ENCODE results near the gene KIAA1614.

KIAA1614 gene

GRCh38 chr1:180912801-180913565, at the start of gene KIAA1614:
TSS of gene KIAA1614 (plus strand) at chr1:180912897. CDS start at chr1:180913244, 347 bp downstream.
- peaks cover 0 to 20% (median 12%) of the 10 kb centered on the region in 5 donors for H3K36me3 ChIP-seq (ENCODE audit: control insufficient read depth in 5 of 5, insufficient read depth in 5 of 5, low read length in 5 of 5)
- H3K4me1 ChIP-seq (ENCODE audit: control insufficient read depth in 5 of 5, insufficient read depth in 5 of 5, low read length in 5 of 5), result peaks cover 0 to 21% (median 16%) of the 10 kb centered on the region in 5 donors
- peak within 1 kb of the TSS; percentile 57 for H3K27ac ChIP-seq (ENCODE audit: low read depth, low read length)
- peak within 1 kb of the TSS in 4 of 5 donors; percentile 61 to 77 (median 74) for H3K9ac ChIP-seq (ENCODE audit: low read length in 5 of 5)
- H3K9me3 ChIP-seq (ENCODE audit: control insufficient read depth in 5 of 5, low read length in 5 of 5), result no peaks in the 10 kb centered on the region
- peak within 1 kb of the TSS; percentile 73 to 85 (median 76) for H3K4me3 ChIP-seq (ENCODE audit: low read depth in 1 of 5, low read length in 5 of 5)
- H3K27me3 ChIP-seq (ENCODE audit: control insufficient read depth in 5 of 5, insufficient read depth in 4 of 5, low read length in 5 of 5), result no peaks in the 10 kb centered on the region

DNA sequence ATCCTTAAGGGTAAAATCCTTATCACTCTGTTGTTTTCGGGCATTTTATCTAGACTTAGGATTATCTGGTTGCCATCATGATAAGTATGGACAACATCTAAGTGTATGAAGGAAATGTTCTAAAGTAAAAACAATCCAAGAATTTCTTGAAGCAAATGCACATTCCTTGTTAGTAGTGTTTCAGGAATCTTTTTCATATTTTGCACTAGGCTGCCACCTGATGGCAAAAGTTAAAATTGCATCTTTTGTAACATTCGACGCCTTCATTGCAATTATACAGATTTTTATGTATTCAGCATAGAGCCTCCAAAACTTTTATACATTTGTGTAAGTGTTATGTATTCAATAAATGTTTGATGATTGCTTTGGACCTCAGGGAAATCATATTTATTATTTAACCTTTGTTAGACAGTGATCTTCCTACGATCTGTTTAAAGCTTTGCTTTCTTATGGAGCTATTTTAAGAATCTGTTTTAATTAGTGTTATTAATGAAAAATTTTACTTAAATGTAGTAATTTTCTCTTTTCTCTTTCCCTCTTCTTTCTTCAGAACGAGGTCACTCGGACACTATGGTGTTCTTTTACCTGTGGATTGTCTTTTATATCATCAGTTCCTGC, 49.4 kb upstream of the KIAA1614 start:
- Histone ChIP-seq H3K9ac (ENCODE audit: low read length in 5 of 5) (no peak overlapping the region), H3K27ac (ENCODE audit: low read depth, low read length) (no peak overlapping the region), H3K27me3 (ENCODE audit: control insufficient read depth in 5 of 5, insufficient read depth in 4 of 5, low read length in 5 of 5) (no peaks in the 10 kb centered on the region), H3K4me3 (ENCODE audit: low read depth in 1 of 5, low read length in 5 of 5) (no peak overlapping the region), H3K4me1 (ENCODE audit: control insufficient read depth in 5 of 5, insufficient read depth in 5 of 5, low read length in 5 of 5) (peaks cover 0 to 2% (median 0%) of the 10 kb centered on the region in 5 donors), H3K36me3 (ENCODE audit: control insufficient read depth in 5 of 5, insufficient read depth in 5 of 5, low read length in 5 of 5) (peaks cover 3 to 18% (median 6%) of the 10 kb centered on the region in 5 donors), H3K9me3 (ENCODE audit: control insufficient read depth in 5 of 5, low read length in 5 of 5) (no peaks in the 10 kb centered on the region)

- H3K27me3 ChIP-seq (ENCODE audit: control insufficient read depth in 5 of 5, insufficient read depth in 4 of 5, low read length in 5 of 5), result no peaks in the 10 kb centered on the region
- no peaks in the 10 kb centered on the region for H3K4me1 ChIP-seq (ENCODE audit: control insufficient read depth in 5 of 5, insufficient read depth in 5 of 5, low read length in 5 of 5)
- no peak overlapping the region for H3K9ac ChIP-seq (ENCODE audit: low read length in 5 of 5)
Measured at GRCh38 chr1:180881806-180882509, 30.7 kb upstream of the KIAA1614 start.

DNA sequence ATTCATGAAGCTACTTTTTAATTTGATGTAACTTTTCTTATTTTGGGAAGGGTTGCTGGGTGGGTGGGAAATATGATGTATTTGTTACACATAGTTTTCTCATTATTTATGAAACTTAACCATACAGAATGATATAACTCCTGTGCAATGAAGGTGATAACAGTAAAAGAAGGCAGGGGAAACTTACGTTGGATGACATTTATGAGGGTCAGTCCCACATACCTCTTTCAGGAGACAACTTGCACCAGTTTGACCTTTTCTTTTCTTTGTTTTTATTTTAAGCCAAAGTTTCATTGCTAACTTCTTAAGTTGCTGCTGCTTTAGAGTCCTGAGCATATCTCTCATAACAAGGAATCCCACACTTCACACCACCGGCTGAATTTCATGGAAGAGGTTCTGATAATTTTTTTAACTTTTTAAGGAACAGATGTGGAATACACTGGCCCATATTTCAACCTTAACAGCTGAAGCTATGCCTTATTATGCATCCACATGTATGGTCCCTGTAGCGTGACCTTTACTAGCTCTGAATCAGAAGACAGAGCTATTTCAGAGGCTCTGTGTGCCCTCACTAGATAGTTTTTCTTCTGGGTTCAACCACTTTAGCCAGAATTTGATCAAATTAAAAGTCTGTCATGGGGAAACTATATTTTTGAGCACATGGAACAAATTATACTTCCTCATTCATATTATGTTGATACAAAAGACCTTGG, 28.0 kb upstream of the KIAA1614 start:
- H3K9me3 ChIP-seq (ENCODE audit: control insufficient read depth in 5 of 5, low read length in 5 of 5), result no peaks in the 10 kb centered on the region
- no peaks in the 10 kb centered on the region for H3K4me1 ChIP-seq (ENCODE audit: control insufficient read depth in 5 of 5, insufficient read depth in 5 of 5, low read length in 5 of 5)
- peaks cover 3 to 18% (median 6%) of the 10 kb centered on the region in 5 donors for H3K36me3 ChIP-seq (ENCODE audit: control insufficient read depth in 5 of 5, insufficient read depth in 5 of 5, low read length in 5 of 5)
- no peaks in the 10 kb centered on the region for H3K27me3 ChIP-seq (ENCODE audit: control insufficient read depth in 5 of 5, insufficient read depth in 4 of 5, low read length in 5 of 5)
- no peak overlapping the region for H3K9ac ChIP-seq (ENCODE audit: low read length in 5 of 5)
- H3K4me3 ChIP-seq (ENCODE audit: low read depth in 1 of 5, low read length in 5 of 5), result no peak overlapping the region
- no peak overlapping the region for H3K27ac ChIP-seq (ENCODE audit: low read depth, low read length)

More at GRCh38 chr1:180881806-180882509, 30.7 kb upstream of the KIAA1614 start:
- Histone ChIP-seq H3K4me3 (ENCODE audit: low read depth in 1 of 5, low read length in 5 of 5) (no peak overlapping the region), H3K36me3 (ENCODE audit: control insufficient read depth in 5 of 5, insufficient read depth in 5 of 5, low read length in 5 of 5) (peaks cover 8 to 25% (median 13%) of the 10 kb centered on the region in 5 donors), H3K9me3 (ENCODE audit: control insufficient read depth in 5 of 5, low read length in 5 of 5) (no peaks in the 10 kb centered on the region), H3K27ac (ENCODE audit: low read depth, low read length) (no peak overlapping the region)

DNA sequence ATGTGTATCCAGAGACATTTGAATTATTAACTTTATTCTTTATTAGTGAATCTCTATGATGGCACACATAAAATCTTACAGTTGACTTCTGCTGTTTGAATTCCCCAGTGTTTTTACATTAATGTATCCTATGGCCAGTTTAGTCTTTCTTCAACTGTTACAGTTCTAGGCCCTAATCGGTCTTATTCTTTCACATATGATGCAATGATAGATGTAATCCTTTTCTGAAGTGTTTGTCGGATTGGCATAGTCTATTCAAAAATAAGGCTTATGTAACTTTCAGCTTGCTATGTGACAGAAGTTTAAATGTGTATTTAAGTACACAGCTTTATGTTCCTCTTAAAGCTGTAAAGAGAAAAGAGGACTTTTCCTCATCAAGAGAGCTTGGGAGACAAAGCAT, 26.4 kb upstream of the KIAA1614 start:
- Histone ChIP-seq H3K27ac (ENCODE audit: low read depth, low read length) (no peak overlapping the region), H3K36me3 (ENCODE audit: control insufficient read depth in 5 of 5, insufficient read depth in 5 of 5, low read length in 5 of 5) (peaks cover 0 to 12% (median 0%) of the 10 kb centered on the region in 5 donors), H3K4me3 (ENCODE audit: low read depth in 1 of 5, low read length in 5 of 5) (no peak overlapping the region), H3K9me3 (ENCODE audit: control insufficient read depth in 5 of 5, low read length in 5 of 5) (no peaks in the 10 kb centered on the region), H3K9ac (ENCODE audit: low read length in 5 of 5) (no peak overlapping the region), H3K4me1 (ENCODE audit: control insufficient read depth in 5 of 5, insufficient read depth in 5 of 5, low read length in 5 of 5) (no peaks in the 10 kb centered on the region), H3K27me3 (ENCODE audit: control insufficient read depth in 5 of 5, insufficient read depth in 4 of 5, low read length in 5 of 5) (no peaks in the 10 kb centered on the region)

- H3K4me3 ChIP-seq (ENCODE audit: low read depth in 1 of 5, low read length in 5 of 5), result no peak overlapping the region
- no peaks in the 10 kb centered on the region for H3K27me3 ChIP-seq (ENCODE audit: control insufficient read depth in 5 of 5, insufficient read depth in 4 of 5, low read length in 5 of 5)
- no peaks in the 10 kb centered on the region for H3K4me1 ChIP-seq (ENCODE audit: control insufficient read depth in 5 of 5, insufficient read depth in 5 of 5, low read length in 5 of 5)
- H3K36me3 ChIP-seq (ENCODE audit: control insufficient read depth in 5 of 5, insufficient read depth in 5 of 5, low read length in 5 of 5), result peaks cover 0 to 12% (median 0%) of the 10 kb centered on the region in 5 donors
- no peak overlapping the region for H3K9ac ChIP-seq (ENCODE audit: low read length in 5 of 5)
- no peaks in the 10 kb centered on the region for H3K9me3 ChIP-seq (ENCODE audit: control insufficient read depth in 5 of 5, low read length in 5 of 5)
- no peak overlapping the region for H3K27ac ChIP-seq (ENCODE audit: low read depth, low read length)
Measured at GRCh38 chr1:180887841-180888240, 24.9 kb upstream of the KIAA1614 start.

DNA sequence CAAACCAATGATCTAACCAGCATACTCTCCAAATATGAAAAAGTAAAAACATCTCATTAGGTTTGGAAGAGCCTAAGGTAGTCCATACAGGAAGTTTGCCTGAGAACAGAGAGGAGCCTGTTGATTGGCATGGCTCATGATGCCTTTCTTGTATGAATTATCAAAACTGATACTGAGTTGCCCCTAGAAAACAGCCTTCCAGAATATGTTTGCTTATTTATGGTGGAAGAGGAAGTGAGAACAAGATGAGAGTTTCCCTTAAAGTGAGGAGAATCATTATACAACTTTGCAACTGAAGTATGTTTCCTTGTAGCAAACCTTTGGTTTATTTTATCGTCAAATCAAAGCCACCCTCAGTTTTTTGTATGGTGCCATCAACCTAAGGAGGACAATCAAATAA, 23.8 kb upstream of the KIAA1614 start:
- Histone ChIP-seq H3K27ac (ENCODE audit: low read depth, low read length) (no peak overlapping the region), H3K4me3 (ENCODE audit: low read depth in 1 of 5, low read length in 5 of 5) (no peak overlapping the region), H3K9ac (ENCODE audit: low read length in 5 of 5) (no peak overlapping the region), H3K4me1 (ENCODE audit: control insufficient read depth in 5 of 5, insufficient read depth in 5 of 5, low read length in 5 of 5) (peaks cover 0 to 6% (median 0%) of the 10 kb centered on the region in 5 donors), H3K27me3 (ENCODE audit: control insufficient read depth in 5 of 5, insufficient read depth in 4 of 5, low read length in 5 of 5) (no peaks in the 10 kb centered on the region), H3K9me3 (ENCODE audit: control insufficient read depth in 5 of 5, low read length in 5 of 5) (no peaks in the 10 kb centered on the region), H3K36me3 (ENCODE audit: control insufficient read depth in 5 of 5, insufficient read depth in 5 of 5, low read length in 5 of 5) (peaks cover 0 to 11% (median 0%) of the 10 kb centered on the region in 5 donors)

DNA sequence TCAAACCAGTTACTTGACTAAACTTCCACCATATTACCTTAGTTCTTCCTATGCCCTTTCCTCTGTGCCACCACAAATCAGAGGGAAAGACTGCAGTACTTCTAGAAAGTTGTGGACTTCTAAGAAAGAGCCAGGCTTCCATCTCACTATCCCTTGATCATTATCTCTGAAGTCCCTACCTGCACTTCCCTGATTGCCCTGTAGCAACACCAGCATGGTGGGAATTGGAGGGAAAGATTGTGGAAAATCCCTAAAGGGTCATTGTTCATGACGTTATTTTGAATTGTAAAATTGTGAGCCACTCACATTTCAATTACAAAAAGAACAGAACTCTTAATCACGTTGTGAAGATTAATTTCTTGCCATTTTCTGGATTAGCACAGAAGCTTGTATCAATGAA, 23.4 kb upstream of the KIAA1614 start:
- Histone ChIP-seq H3K4me1 (ENCODE audit: control insufficient read depth in 5 of 5, insufficient read depth in 5 of 5, low read length in 5 of 5) (peaks cover 0 to 6% (median 0%) of the 10 kb centered on the region in 5 donors), H3K4me3 (ENCODE audit: low read depth in 1 of 5, low read length in 5 of 5) (no peak overlapping the region), H3K27ac (ENCODE audit: low read depth, low read length) (no peak overlapping the region), H3K27me3 (ENCODE audit: control insufficient read depth in 5 of 5, insufficient read depth in 4 of 5, low read length in 5 of 5) (no peaks in the 10 kb centered on the region), H3K36me3 (ENCODE audit: control insufficient read depth in 5 of 5, insufficient read depth in 5 of 5, low read length in 5 of 5) (peaks cover 0 to 7% (median 0%) of the 10 kb centered on the region in 5 donors), H3K9ac (ENCODE audit: low read length in 5 of 5) (no peak overlapping the region), H3K9me3 (ENCODE audit: control insufficient read depth in 5 of 5, low read length in 5 of 5) (no peaks in the 10 kb centered on the region)

- Histone ChIP-seq H3K36me3 (ENCODE audit: control insufficient read depth in 5 of 5, insufficient read depth in 5 of 5, low read length in 5 of 5) (no peaks in the 10 kb centered on the region), H3K27ac (ENCODE audit: low read depth, low read length) (no peak overlapping the region), H3K27me3 (ENCODE audit: control insufficient read depth in 5 of 5, insufficient read depth in 4 of 5, low read length in 5 of 5) (no peaks in the 10 kb centered on the region), H3K4me3 (ENCODE audit: low read depth in 1 of 5, low read length in 5 of 5) (no peak overlapping the region), H3K4me1 (ENCODE audit: control insufficient read depth in 5 of 5, insufficient read depth in 5 of 5, low read length in 5 of 5) (peaks cover 0 to 6% (median 0%) of the 10 kb centered on the region in 5 donors), H3K9me3 (ENCODE audit: control insufficient read depth in 5 of 5, low read length in 5 of 5) (no peaks in the 10 kb centered on the region), H3K9ac (ENCODE audit: low read length in 5 of 5) (no peak overlapping the region)
Measured at GRCh38 chr1:180892272-180892671, 20.4 kb upstream of the KIAA1614 start.
